Measurements from ENCODE around the gene CELA2B.
"Not testable (repeated sequence)": the region's sequence is repeated elsewhere in the genome, so short reads cannot be mapped to it uniquely, and the experiment has no call there.

CELA2B gene

DNA sequence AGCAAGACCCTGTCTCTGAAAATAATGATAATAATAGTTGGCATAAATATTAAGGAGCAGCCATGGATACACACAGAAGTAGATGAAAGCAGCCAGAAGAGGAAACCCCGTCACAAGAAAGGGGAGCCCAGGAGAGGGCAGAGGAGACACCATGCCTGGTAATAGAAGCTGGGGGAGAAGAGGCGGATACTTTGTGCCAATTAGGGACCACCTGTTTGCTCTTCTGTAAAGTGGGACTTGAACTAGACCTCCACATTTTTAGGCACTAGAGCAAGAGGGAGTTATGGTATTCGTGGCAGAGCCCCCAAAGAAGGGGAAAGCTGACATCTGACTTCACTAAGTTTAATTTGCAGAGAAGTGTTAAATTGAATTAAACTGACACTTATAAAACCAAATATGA is 12.5 kb downstream of the CELA2B start:
- 90% methylated on average over 2 of the region's 3 CpGs for WGBS
- H3K4me1 ChIP-seq (ENCODE audit: insufficient read depth, low read length), result no peaks in the 10 kb centered on the region
- no peak overlapping the region for H3K27ac ChIP-seq (ENCODE audit: low read depth, low read length)

DNA sequence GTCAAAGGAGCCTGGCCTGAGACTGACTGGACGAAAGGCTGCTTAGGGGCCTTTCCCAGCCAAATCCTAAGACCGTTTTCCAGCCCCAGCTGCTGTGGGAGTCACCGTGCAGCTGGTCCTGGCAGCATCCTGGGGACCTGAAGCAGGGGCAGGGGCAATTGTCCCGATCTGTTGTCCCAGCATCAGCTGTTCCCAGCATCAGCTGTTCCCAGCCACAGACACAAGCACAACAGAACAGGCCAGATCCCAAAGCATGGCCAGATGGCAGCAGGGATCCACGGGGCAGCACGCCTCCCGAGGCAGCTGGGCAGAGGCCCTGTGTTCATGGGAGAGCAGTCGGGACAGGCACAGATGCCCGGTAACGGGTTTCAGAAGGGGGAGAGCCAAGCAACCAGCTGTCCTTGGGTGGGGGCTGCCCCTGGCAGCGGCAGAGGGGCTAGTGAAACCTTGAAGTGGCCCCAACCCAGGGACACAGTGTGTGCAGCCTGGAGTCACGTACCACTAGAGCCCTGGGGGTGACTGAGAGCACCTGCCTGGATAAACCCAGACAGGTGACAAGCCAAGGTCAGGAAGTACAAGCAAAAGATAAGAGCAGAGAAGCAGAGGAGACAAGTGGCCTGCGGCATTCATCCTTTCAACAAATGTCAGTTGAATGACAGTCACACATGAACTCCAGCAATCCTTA is 13.3 kb downstream of the CELA2B start:
- Histone ChIP-seq H3K27me3 (ENCODE audit: insufficient read depth, low read length) (no peaks in the 10 kb centered on the region), H3K9me3 (ENCODE audit: insufficient read depth, low read depth, low read length) (no peaks in the 10 kb centered on the region), H3K36me3 (ENCODE audit: insufficient read depth, low read length) (peaks cover 16% of the 10 kb centered on the region), H3K4me3 (ENCODE audit: low read length) (no peak overlapping the region), H3K27ac (ENCODE audit: low read depth, low read length) (no peak overlapping the region), H3K4me1 (ENCODE audit: insufficient read depth, low read length) (no peaks in the 10 kb centered on the region), H3K9ac (ENCODE audit: low read depth, low read length) (no peak overlapping the region)
- WGBS, result 86% methylated on average over 13 of the region's 13 CpGs

More for the DNA sequence above, 12.5 kb downstream of the CELA2B start:
- H3K4me3 ChIP-seq (ENCODE audit: low read length), result no peak overlapping the region
- H3K27me3 ChIP-seq (ENCODE audit: insufficient read depth, low read length), result no peaks in the 10 kb centered on the region
- no peaks in the 10 kb centered on the region for H3K9me3 ChIP-seq (ENCODE audit: insufficient read depth, low read depth, low read length)
- peaks cover 11% of the 10 kb centered on the region for H3K36me3 ChIP-seq (ENCODE audit: insufficient read depth, low read length)
- no peak overlapping the region for H3K9ac ChIP-seq (ENCODE audit: low read depth, low read length)

DNA sequence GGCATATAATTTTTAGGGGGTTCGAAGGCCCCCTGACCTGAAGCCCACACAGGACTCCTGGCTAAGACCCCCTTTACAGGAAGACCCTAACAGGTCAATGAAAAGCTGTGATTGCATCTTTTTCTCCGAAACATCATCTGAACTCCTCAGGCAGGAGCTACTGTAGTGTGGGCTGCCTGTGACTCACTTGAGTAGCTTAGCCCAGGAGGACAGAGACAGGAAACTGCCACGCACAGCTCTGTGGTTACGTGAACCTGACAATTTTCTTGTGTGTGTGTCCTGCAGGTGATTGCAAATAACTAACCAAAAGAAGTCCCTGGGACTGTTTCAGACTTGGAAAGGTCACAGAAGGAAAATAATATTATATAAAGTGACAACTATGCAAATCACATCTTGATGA is 15.1 kb downstream of the CELA2B start:
- not testable (repeated sequence) for H3K4me1 ChIP-seq (ENCODE audit: insufficient read depth, low read length); H3K27me3 ChIP-seq (ENCODE audit: insufficient read depth, low read length); H3K9ac ChIP-seq (ENCODE audit: low read depth, low read length); H3K27ac ChIP-seq (ENCODE audit: low read depth, low read length); H3K4me3 ChIP-seq (ENCODE audit: low read length); H3K9me3 ChIP-seq (ENCODE audit: insufficient read depth, low read depth, low read length)
- 93% methylated on average over 4 of the region's 4 CpGs for WGBS
- H3K36me3 ChIP-seq (ENCODE audit: insufficient read depth, low read length), result peaks cover 20% of the 10 kb centered on the region

DNA sequence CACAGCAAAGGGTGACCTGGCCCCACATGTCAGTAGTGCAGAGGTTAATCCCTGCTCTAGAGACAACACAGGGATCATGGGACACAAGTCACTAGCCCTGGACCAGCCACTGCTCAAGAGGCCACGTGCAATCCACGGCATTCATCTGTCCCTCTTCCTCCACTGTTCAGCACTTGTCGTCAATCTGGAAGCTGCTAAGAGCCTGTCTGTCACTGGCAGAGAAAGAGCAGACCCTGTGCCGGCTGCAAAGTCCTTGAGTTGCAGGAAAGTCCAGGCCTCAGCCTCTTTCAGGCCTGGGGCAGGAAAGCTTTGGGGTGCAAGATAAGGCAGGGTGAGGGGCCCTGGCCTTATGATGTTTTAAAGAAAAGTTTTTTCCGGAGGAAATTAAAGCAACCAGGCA is 16.7 kb downstream of the CELA2B start:
- WGBS, result 95% methylated on average over 5 of the region's 5 CpGs
- Histone ChIP-seq H3K36me3 (ENCODE audit: insufficient read depth, low read length) (peaks cover 20% of the 10 kb centered on the region), H3K9ac (ENCODE audit: low read depth, low read length) (no peak overlapping the region), H3K27ac (ENCODE audit: low read depth, low read length) (no peak overlapping the region), H3K4me3 (ENCODE audit: low read length) (no peak overlapping the region), H3K27me3 (ENCODE audit: insufficient read depth, low read length) (no peaks in the 10 kb centered on the region), H3K9me3 (ENCODE audit: insufficient read depth, low read depth, low read length) (no peaks in the 10 kb centered on the region), H3K4me1 (ENCODE audit: insufficient read depth, low read length) (peaks cover 9% of the 10 kb centered on the region; the same call in 1 of the 2 replicates)

DNA sequence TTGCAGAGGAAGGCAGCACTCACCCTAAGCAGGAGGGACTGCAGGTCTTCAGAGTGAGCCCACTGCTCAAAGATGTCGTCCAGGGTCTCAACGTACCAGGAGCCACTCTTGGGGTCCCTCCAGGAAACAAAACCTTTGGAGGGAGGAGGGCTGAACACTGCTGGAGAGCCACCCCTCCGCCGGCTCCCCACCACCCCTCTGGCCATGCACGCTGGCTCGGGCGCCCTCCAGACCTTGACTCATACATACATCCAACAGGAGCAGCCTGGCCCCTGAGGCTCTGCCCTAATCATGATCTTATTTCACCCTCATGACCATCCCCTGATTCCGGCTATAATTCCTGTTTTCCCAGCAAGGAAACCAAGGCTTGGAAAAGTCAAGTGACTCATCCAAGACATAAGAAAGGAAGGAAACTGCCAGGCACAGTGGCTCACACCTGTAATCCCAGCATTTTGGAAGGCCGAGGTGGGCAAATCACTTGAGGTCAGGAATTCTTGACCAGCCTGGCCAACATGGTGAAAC is 18.0 kb downstream of the CELA2B start:
- Histone ChIP-seq H3K4me1 (ENCODE audit: insufficient read depth, low read length) (peaks cover 9% of the 10 kb centered on the region; the same call in 1 of the 2 replicates), H3K36me3 (ENCODE audit: insufficient read depth, low read length) (peaks cover 20% of the 10 kb centered on the region), H3K9me3 (ENCODE audit: insufficient read depth, low read depth, low read length) (peaks cover 3% of the 10 kb centered on the region; the same call in 1 of the 2 replicates), H3K4me3 (ENCODE audit: low read length) (no peak overlapping the region), H3K9ac (ENCODE audit: low read depth, low read length) (no peak overlapping the region), H3K27me3 (ENCODE audit: insufficient read depth, low read length) (no peaks in the 10 kb centered on the region), H3K27ac (ENCODE audit: low read depth, low read length) (no peak overlapping the region)
- WGBS, result 94% methylated on average over 9 of the region's 9 CpGs

DNA sequence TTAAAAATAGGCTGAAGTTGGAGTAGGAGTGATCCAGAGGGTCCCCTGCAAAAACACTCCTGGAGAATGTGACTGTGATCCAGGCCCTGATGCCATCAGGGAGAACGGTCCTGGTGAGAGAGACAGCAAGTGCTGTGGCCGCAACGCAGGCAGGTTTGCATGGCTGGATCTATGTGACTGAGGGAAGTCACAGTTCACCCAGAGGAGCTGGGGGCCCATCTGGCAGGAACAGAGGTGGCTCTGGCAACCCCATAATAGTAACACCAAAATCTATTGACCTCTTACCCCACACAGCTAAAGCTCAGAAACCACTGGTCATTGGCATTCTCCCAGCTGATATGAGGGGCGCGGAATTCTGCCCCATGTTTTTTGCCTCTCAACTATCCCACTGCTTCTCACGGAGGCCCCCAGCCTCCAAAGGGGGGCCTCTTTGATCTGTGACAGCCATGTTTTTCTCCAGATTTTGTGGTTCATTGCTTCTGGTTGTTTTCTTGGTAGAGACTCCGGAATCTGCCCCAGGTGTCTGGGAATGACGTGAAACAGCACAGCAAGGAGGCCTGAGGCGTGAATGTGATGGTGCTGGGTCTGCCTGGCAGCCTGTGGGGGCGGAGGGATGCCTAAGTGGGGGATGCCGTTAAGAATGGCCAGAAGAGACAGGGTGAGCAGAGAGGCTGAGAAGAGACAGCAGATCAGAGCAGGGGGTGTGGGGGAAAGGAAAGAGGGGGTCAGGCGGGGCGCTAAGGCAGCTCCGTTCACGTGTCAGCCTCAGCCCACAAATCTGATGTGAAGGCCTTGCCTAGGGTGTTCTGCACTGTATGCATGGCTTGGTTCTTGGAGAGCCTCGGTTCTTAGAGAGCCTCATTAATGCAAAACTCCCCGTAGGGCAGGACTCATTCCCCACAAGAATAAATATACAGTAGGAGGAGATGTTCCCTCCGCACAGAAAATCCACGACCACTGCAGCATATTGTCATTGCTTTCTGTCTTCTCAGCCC is 24.6 kb downstream of the CELA2B start:
- 88% methylated on average over 19 of the region's 19 CpGs for WGBS
- H3K36me3 ChIP-seq (ENCODE audit: insufficient read depth, low read length), result peaks cover 19% of the 10 kb centered on the region; the same call in 1 of the 2 replicates
- peaks cover 9% of the 10 kb centered on the region; the same call in 1 of the 2 replicates for H3K4me1 ChIP-seq (ENCODE audit: insufficient read depth, low read length)
- H3K9me3 ChIP-seq (ENCODE audit: insufficient read depth, low read depth, low read length), result peaks cover 3% of the 10 kb centered on the region; the same call in 1 of the 2 replicates
- H3K27ac ChIP-seq (ENCODE audit: low read depth, low read length), result no peak overlapping the region
- no peak overlapping the region for H3K4me3 ChIP-seq (ENCODE audit: low read length)
- no peaks in the 10 kb centered on the region for H3K27me3 ChIP-seq (ENCODE audit: insufficient read depth, low read length)
- no peak overlapping the region for H3K9ac ChIP-seq (ENCODE audit: low read depth, low read length)

DNA sequence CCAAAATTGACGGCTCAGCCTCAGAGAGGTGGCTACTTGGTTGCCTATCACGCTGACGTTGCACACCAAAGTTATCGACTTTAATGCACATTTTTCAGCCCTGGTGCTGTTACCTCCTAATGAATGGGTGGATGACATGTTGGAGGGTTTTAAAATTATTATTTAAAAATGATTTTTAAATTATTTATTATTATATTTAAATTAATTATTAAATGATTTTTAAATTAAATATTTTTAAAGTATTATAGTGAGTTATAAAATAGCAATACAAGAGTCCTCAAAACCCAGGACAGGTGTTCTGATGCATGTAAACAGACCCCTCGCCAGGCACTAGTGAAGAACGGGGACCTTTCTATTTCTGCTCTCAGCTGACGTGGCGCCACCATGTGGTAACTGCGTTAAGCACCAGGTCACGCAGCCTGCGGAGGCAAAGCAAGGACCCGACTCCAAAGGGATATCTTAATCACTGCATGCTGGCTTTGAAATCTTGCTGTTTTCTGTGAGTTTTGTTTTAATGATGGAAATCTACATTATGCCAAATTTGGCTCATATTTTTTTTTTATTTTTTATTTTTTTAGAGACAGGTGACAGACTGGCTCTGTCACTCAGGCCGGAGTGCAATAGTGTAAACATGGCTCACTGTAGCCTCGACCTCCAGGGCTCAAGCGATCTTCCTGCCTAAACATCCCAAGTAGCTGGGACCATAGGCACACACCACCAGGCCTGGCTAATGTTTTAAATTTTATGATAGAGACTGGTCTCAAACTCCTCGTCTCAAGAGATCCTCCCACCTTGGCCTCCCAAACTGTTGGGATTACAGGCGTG is 25.5 kb downstream of the CELA2B start:
- Histone ChIP-seq H3K27me3 (ENCODE audit: insufficient read depth, low read length) (no peaks in the 10 kb centered on the region), H3K27ac (ENCODE audit: low read depth, low read length) (no peak overlapping the region), H3K36me3 (ENCODE audit: insufficient read depth, low read length) (peaks cover 19% of the 10 kb centered on the region; the same call in 1 of the 2 replicates), H3K9me3 (ENCODE audit: insufficient read depth, low read depth, low read length) (peaks cover 3% of the 10 kb centered on the region; the same call in 1 of the 2 replicates), H3K4me3 (ENCODE audit: low read length) (no peak overlapping the region), H3K4me1 (ENCODE audit: insufficient read depth, low read length) (peaks cover under 1% of the 10 kb centered on the region; the same call in 1 of the 2 replicates), H3K9ac (ENCODE audit: low read depth, low read length) (no peak overlapping the region)
- 60% methylated on average over 17 of the region's 17 CpGs for WGBS

DNA sequence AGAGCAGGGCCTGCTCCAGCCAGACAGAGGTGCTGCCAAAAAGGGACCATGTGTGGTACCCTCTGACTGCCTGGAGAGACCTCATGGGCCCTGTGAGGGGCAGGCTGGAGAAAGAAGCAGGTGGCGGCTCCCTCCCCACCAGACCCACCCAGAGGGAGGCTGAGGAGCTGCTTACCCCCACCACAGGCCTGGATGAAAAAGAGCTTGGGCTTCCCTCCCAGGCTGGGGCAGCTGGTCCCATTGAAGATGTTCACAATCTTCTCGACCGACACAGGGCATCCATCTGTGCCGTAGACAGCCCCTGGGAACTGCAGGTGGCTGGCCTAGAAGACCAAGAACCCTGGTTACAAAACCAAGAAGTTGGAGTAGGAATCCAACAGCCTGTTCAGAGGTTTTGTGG is 28.5 kb downstream of the CELA2B start:
- H3K27ac ChIP-seq (ENCODE audit: low read depth, low read length), result no peak overlapping the region
- 88% methylated on average over 4 of the region's 4 CpGs for WGBS
- no peak overlapping the region for H3K4me3 ChIP-seq (ENCODE audit: low read length)
- H3K9ac ChIP-seq (ENCODE audit: low read depth, low read length), result no peak overlapping the region
- H3K9me3 ChIP-seq (ENCODE audit: insufficient read depth, low read depth, low read length), result no peaks in the 10 kb centered on the region
- peaks cover 23% of the 10 kb centered on the region; the same call in 1 of the 2 replicates for H3K36me3 ChIP-seq (ENCODE audit: insufficient read depth, low read length)
- no peaks in the 10 kb centered on the region for H3K27me3 ChIP-seq (ENCODE audit: insufficient read depth, low read length)
- peaks cover 15% of the 10 kb centered on the region; the same call in 1 of the 2 replicates for H3K4me1 ChIP-seq (ENCODE audit: insufficient read depth, low read length)

DNA sequence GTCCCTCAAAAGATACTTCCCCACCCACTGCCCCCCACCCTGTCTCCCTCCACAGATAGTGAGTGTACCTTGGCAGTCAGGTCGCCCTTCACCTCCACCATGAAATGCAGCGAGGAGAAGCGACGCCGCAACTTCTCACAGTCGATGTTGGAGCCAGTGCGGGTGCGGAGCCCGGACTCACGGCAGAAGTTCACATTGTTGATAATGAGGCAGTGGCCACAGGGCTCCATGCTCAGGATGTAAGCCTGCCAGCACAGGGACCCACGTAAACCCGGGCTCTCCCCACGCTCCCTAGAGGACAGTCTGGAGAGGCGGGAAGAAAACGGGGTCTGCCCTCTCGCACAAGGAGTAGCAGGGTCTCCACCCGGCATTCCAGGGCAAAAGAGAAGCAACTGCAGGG is 30.9 kb downstream of the CELA2B start:
- peaks cover 19% of the 10 kb centered on the region; the same call in 1 of the 2 replicates for H3K4me1 ChIP-seq (ENCODE audit: insufficient read depth, low read length)
- peaks cover 16% of the 10 kb centered on the region for H3K36me3 ChIP-seq (ENCODE audit: insufficient read depth, low read length)
- H3K27me3 ChIP-seq (ENCODE audit: insufficient read depth, low read length), result no peaks in the 10 kb centered on the region
- H3K27ac ChIP-seq (ENCODE audit: low read depth, low read length), result no peak overlapping the region
- no peaks in the 10 kb centered on the region for H3K9me3 ChIP-seq (ENCODE audit: insufficient read depth, low read depth, low read length)
- no peak overlapping the region for H3K4me3 ChIP-seq (ENCODE audit: low read length)
- H3K9ac ChIP-seq (ENCODE audit: low read depth, low read length), result no peak overlapping the region
- 95% methylated on average over 17 of the region's 17 CpGs for WGBS

DNA sequence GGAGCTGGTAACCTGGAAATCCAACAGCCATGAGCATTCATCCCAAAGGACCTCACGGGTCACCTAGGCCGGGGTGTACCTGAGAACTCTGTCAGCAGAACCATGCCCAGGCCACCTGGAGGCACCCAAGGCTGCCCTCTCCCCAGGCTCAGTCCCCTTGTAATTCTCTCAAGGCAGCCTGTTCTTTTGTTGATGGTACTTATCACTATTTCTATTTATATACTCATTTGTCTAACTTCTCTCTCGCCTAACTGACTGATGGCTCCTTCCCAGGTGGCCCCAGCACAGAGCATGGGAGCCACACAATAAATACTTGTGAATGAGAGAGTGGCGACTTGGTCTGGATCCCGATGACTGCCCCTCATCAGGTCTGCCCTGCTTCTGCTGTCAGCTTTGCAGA is 31.4 kb downstream of the CELA2B start:
- Histone ChIP-seq H3K36me3 (ENCODE audit: insufficient read depth, low read length) (peaks cover 20% of the 10 kb centered on the region), H3K9me3 (ENCODE audit: insufficient read depth, low read depth, low read length) (no peaks in the 10 kb centered on the region), H3K27ac (ENCODE audit: low read depth, low read length) (peak overlapping the region; percentile 1; the same call in 1 of the 2 replicates), H3K4me1 (ENCODE audit: insufficient read depth, low read length) (peaks cover 19% of the 10 kb centered on the region; the same call in 1 of the 2 replicates), H3K4me3 (ENCODE audit: low read length) (no peak overlapping the region), H3K27me3 (ENCODE audit: insufficient read depth, low read length) (no peaks in the 10 kb centered on the region), H3K9ac (ENCODE audit: low read depth, low read length) (0 out of 2 replicates have a peak overlapping the region, but pooled peaks have one; percentile 8)
- WGBS, result 94% methylated on average over 5 of the region's 5 CpGs

Data from HUES64 (cell line).